Islet precursor cell (in vitro differentiated cells): ENCODE data around the gene NTM.

ENCODE experiments used
- DNase-seq: peaks from one replicate; pipeline ENCODE4 v3.0.0-alpha.2; 2018

The NTM gene

GRCh38 chr11:132103021-132103420 is 732.6 kb downstream of the NTM start:
- DNase-seq: no peak

- DNase-seq: no peak
These were observed 735.9 kb downstream of the NTM start for GRCh38 chr11:132106096-132106982.

DNA sequence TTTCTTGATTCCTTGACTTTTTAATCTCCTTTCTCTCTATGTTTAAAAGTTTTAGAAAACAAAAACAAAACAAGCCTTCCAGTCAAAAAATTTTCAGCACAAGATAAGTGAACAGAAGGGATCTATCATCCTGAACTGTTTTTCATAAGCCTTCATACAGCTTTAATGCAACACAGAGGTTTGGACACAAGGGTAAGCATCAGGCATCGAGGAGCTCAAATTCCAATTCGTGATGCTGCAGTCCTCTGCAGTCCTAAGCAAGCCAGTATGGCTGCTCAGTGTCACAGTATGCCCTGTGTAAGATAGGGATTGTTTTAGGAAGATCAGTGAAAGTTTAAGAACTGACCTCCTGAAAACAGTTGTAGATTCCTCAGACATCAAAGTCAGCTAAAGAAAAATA is 740.9 kb downstream of the NTM start:
- DNase-seq: no peak

DNA sequence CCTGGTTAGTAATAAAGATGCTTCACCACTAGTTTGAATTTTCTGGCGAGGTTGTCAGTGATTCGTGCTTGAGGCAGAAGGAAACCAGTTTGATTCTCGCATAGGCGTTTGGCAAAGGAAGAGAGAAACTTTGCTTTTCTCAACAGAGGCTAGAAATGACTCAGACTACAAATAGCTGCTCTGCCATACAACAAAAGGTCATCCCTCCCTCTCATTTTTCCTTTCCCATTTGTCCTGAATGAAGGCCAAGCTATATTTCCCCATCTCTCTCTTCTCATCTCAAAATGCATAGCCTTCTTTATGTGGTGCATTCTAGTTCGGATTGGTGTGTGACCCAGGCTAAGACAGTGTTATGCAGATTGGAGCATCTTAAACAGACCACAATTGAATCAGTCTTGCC is 741.4 kb downstream of the NTM start:
- DNase-seq: no peak

GRCh38 chr11:132112846-132113245 is 742.4 kb downstream of the NTM start:
- no peak for DNase-seq

- DNase-seq: peak; percentile 78
These were observed 743.8 kb downstream of the NTM start for GRCh38 chr11:132114185-132114584.

DNA sequence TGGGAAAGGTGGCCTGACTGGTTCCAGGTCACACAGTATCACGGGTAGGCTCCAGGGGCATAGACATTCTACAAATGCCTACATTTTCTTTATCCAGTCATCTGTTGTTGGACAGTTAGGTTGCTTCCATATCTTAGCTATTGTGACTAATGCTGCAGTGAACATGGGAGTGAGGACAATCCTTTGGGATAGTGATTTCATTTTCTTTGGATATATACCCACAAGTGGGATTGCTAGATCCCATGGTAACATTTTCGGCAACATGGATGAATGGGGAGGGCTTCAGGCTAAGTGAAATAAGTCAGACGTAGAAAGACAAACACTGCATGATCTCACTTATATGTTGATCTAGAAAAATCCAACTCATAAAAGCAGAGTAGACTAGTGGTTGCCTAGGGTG is 744.3 kb downstream of the NTM start:
- no peak for DNase-seq

GRCh38 chr11:132115454-132115853 is 745.0 kb downstream of the NTM start:
- DNase-seq: no peak

DNA sequence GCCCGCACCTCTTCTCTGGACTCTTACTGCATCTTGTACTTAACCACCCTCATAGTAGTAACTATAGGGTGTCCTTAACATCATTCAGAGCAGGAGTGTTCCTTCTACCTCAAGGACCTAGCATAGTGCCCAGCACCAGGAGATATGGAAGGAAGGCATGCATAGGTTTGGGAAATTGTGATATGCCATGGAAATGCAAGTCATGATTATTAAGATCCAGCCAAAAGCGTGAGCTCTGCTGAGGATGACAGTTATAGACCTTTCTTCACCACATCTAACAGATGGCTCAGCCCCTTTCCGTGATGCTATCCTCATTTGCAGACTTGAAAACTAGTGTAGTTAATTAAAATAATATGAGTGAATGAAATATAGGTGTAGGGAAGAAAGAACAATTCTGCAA is 746.1 kb downstream of the NTM start:
- no peak for DNase-seq

- no peak for DNase-seq
These were observed 748.2 kb downstream of the NTM start for GRCh38 chr11:132118661-132119060.

- DNase-seq: no peak
These were observed 749.2 kb downstream of the NTM start for GRCh38 chr11:132119573-132119972.

- no peak for DNase-seq
These were observed 752.3 kb downstream of the NTM start for GRCh38 chr11:132122735-132123134.

DNA sequence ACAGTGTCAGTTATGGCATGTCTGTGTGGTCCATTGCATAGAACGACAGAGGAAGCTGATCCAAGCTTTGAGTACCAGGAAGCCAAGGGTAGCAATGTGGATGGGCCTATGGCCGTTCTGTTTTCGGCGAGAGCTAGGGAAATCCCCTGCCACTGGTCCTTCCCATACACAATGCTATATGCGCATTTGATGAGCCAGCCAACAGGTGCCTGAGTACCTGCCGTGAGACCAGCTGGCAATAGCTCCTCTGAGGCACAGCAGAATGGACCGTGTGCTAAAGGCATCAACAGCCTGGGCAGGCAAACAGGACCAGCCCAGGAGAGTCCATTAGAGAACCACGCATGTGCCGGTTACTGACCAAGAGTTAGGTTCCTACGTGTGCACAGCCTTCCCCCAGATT is 753.0 kb downstream of the NTM start:
- no peak for DNase-seq

DNA sequence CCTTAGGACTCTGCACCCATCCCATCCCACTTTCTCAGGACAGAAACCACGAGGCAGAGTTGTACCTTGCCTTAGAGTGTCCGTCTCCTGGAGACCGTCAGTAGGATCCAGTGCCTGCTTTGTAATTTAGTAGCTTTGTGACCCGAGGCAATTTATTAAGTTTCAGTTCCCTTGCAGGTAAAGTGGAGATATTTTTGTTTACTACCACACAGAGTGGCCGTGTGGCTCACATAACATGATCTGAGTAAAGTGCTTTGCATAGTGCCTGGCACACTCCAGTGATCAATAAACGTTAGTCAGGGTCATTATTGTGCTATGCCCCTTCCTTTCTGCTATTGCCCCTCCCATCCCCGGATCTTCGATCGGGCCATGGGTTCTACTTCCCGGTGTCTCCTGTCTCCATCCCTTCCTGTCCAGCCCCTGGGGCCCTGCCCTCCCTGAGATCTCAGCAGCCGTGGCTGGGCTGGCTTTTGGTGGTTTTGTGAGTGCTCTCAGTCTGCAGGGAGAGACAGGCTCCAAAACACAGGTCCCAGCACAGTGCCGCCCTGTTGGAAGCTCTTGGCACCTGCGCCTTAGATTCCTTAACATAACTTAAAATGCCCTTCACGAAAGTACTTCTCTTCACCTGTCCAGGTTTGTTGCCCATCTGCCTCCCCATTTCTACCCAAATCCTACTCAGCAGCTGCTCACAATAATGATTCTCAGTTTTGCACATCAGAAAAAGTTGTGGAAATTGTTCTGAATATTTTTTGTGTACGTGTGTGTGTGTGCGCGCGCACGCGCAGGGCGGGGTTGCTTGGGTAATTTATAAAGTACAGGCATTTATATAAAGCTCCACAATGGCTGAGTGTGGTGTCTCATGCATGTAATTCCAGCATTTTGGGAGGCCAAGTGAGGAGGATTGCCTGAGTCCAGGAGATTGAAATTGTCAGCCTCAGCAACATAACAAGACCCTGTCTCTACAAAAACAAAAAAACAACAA is 753.7 kb downstream of the NTM start:
- DNase-seq: no peak

- DNase-seq: no peak
These were observed 755.8 kb downstream of the NTM start for GRCh38 chr11:132125988-132126871.

DNA sequence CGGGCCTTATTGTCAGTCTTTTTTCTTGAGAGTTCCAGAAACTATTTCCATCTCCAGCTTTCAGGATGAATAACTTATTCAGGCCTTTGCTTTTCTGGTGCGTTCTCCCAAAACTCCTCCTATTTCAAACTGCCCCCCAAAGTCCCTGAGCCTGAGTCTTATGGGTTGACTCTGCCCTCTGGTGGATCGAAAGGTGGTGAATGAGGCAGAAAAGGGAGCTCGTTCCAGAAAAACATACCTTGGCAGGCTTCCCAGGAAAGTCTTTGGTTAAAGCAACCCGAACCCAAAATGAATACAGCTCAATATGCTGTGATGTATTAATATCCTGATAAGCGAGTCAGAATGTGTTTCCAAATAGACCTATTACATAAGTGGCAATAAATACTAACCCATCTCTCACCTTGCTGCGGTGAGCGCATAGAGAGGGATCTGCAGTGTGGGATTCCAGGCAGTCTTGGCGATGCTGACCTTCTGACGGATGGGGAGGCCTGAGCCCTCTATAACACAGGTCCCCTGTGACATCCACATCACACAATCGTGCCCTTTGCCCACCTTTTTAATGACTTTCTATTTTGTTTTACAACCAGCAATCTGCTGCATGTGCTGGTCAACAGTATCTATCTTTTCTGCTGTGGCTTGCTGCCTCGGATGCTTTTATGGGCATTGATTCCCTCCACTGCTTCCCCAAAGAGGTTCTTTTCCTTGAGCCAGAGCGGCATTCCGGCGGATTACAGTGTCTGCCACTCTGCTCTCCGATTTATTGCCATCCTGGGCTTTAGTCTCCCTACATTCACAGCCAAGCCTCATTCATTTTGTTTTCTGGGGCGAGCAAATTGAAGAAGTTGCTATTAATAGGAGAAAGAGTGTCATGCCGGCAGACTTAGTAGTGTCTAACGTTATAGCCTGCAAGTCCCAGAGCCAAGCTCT is 756.8 kb downstream of the NTM start:
- DNase-seq: no peak

GRCh38 chr11:132127900-132128288 is 757.5 kb downstream of the NTM start:
- no peak for DNase-seq

DNA sequence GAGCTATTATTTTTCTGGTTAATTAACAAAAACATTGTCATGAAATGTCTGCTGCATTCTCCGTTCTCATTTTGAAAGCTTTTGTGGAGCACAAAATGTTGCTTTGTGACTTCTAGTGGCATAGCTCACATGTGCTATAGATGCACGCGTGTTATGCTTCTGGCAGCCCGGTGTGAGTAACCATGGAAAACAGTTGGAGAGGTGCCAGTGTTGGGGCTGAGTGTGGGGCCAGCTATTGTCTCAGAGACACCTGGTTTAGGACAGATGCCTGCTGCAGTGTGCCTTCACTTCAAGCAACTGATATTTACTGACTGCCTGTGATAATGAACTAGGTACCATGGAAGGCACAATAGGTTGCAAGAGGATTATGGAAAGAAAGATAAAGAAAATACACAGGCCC is 760.6 kb downstream of the NTM start:
- no peak for DNase-seq

DNA sequence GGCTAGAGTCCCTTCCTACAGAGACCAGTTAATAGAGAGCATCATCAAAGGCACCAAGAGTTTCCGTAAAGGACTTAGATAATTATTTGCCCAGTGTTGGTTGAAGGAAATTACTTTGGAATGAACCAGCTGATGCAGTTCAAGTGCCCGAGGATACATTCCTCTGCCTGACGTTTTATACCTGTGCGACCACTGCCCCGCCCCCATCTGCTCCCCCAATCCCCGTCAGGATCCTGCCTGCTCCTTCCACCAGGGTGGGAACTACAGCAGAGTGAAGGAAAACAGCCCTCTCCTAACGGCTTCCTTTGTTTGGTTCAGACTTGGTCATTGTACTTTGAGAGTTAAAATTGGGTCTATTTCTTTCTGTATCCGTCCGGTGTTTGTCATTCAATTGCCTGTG is 761.5 kb downstream of the NTM start:
- DNase-seq: peak; percentile 81

DNA sequence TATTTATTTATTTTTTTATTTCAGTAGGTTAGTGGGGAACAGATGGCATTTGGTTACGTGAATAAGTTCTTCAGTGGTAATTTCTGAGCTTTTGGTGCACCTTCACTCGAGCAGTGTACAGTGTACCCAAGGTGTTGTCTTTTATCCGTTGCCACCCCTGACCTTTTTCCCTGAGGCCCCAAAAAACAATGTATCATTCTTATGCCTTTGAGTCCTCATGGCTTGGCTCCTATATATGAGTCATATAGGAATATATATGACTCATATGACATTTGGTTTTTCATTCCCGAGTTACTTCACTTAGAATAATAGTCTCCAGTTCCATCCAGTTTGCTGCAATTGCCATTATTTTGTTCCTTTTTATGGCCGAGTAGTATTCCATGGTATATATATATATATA is 763.9 kb downstream of the NTM start:
- DNase-seq: no peak

DNA sequence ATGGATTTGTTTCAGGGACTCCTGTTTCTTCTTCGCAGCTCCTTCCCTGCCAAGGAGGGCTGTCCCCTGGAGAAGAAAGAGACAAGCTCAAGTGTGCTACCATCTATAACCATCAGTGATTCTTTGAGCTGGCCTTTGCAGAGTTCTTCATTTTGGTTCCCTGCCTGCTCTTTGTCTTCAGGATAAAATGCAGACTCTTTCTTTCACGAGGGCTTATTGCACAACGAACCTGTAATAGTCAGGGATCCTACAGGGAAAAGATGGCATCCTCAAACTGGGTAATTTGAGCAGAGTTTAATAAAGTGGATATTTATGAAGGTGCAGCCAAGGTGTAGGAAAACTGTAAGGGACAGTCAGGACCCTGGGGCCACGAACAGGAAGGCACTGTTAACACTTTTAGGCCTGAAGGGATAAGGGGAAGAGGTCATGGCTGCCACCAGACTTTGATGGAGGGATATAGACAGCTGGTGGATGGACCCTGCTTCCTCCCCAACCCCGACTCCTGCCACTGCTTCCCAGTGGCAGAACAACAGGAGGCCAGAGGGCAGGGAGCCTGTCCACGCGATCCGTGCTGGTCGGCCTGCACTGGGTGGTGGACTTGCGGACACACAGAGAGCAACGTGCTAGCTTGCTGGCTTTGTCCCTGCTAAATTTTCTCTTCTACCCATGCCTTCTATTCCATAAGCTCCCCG is 767.0 kb downstream of the NTM start:
- DNase-seq: no peak
